GM11168 (cell line): ENCODE results near the gene CHIC1.
"Not testable (repeated sequence)": the region's sequence is repeated elsewhere in the genome, so short reads cannot be mapped to it uniquely, and the experiment has no call there.

Source experiments
- in situ Hi-C: fragments of 300-500 bp; cut with MboI; formaldehyde crosslinking; loops from one replicate; pipeline ENCODE4 v1.12.0; 2022; ENCODE audit warnings: low sequenced_read_pairs; ENCODE audit not compliant: unreplicated experiment

The CHIC1 gene

GRCh38 chrX:73562984-73563737 lies at the start of gene CHIC1:
Gene CHIC1 (plus strand): TSS chrX:73563197. CDS start chrX:73563285, 88 bp downstream.
- in situ Hi-C loops: no loop called here

GRCh38 chrX:73522823-73523222 lies 40.2 kb upstream of the CHIC1 start:
- in situ Hi-C loops: not testable (repeated sequence)

- in situ Hi-C loops: no loop called here
Observed at GRCh38 chrX:73524906-73525305, 38.1 kb upstream of the CHIC1 start.

GRCh38 chrX:73525928-73526690 lies 36.9 kb upstream of the CHIC1 start:
- in situ Hi-C loops: no loop called here

GRCh38 chrX:73531655-73532054 lies 31.3 kb upstream of the CHIC1 start:
- in situ Hi-C loops: not testable (repeated sequence)

- in situ Hi-C loops: no loop called here
Observed at GRCh38 chrX:73556159-73556558, 6.8 kb upstream of the CHIC1 start.

GRCh38 chrX:73561801-73562200 lies 1.2 kb upstream of the CHIC1 start:
- in situ Hi-C loops: no loop called here

GRCh38 chrX:73562458-73562857 lies 539 bp upstream of the CHIC1 start:
- in situ Hi-C loops: no loop called here

- in situ Hi-C loops: no loop called here
Observed at GRCh38 chrX:73563738-73564068, 706 bp downstream of the CHIC1 start.

GRCh38 chrX:73577361-73577760 lies 14.4 kb downstream of the CHIC1 start:
- in situ Hi-C loops: no loop called here

- in situ Hi-C loops: no loop called here
Observed at GRCh38 chrX:73581002-73581628, 18.1 kb downstream of the CHIC1 start.

GRCh38 chrX:73597758-73598157 lies 34.8 kb downstream of the CHIC1 start:
- in situ Hi-C loops: not testable (repeated sequence)

- in situ Hi-C loops: no loop called here
Observed at GRCh38 chrX:73615022-73615421, 52.0 kb downstream of the CHIC1 start.

- in situ Hi-C loops: not testable (repeated sequence)
Observed at GRCh38 chrX:73641669-73642068, 78.7 kb downstream of the CHIC1 start.

- in situ Hi-C loops: no loop called here
Observed at GRCh38 chrX:73647212-73647611, 84.2 kb downstream of the CHIC1 start.

GRCh38 chrX:73647632-73648322 lies 84.8 kb downstream of the CHIC1 start:
- in situ Hi-C loops: no loop called here

GRCh38 chrX:73661322-73661721 lies 98.3 kb downstream of the CHIC1 start:
- in situ Hi-C loops: not testable (repeated sequence)

- in situ Hi-C loops: no loop called here
Observed at GRCh38 chrX:73668779-73669178, 105.8 kb downstream of the CHIC1 start.

GRCh38 chrX:73681408-73681807 lies 118.4 kb downstream of the CHIC1 start:
- in situ Hi-C loops: no loop called here

GRCh38 chrX:73683236-73683859 lies 120.4 kb downstream of the CHIC1 start:
- in situ Hi-C loops: no loop called here
